Astrocyte of the hippocampus (primary cell): ENCODE measurements around the gene EPHB1.
"Not testable (repeated sequence)": the region's sequence is repeated elsewhere in the genome, so short reads cannot be mapped to it uniquely, and the experiment has no call there.

ENCODE experiments used
- DNase-seq: peaks from one replicate; pipeline ENCODE4 v3.0.0; 2011; ENCODE audit warnings: low read depth, low spot score

EPHB1 gene

GRCh38 chr3:135047061-135047460 is 252.0 kb downstream of the EPHB1 start:
- no peak for DNase-seq

DNA sequence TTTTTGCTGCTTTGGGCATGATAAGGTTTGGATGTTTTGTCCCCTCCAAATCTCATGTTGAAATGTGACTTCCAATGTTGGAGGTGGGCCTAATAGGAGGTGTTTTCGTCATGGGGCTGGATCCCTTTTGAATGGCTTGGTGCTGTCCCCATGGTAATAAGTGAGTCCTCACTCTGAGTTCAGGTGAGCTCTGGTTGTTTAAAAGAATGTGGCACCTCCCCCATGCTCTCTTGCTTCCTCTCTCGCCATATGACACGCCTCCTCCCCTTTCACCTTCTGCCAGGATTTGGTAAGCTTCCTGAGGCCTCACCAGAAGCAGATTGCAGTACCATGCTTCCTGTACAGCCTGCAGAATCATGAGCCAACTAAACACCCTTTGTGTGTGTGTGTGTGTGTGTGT is 255.5 kb downstream of the EPHB1 start:
- no peak for DNase-seq

DNA sequence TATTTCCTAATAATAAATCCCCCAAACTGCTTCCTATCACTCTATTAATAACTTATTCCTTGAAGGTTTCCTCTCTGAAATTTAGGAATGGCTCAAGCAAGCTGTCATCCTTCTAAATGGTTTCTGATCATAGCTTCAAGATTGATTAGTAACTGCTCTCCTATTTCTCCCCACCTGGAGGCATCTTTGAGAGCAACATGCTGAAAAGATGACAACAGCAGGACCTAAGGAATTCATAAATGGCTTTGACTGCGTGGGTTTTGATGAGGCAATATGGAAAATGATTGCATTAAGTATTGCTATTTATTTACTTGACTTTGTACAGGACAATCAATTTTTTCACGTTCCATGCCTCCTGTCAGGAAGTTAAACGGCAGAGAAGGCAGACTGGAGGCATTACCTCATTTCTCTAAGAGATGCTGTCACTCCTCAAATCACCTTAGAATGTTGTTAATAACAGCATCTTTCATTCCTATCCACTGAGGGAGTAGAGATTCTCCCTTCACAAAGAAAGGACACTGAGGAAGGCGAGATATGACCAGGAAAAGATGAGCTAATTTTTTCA is 256.4 kb downstream of the EPHB1 start:
- no peak for DNase-seq

- DNase-seq: no peak
These were observed 260.4 kb downstream of the EPHB1 start for GRCh38 chr3:135055449-135055848.

DNA sequence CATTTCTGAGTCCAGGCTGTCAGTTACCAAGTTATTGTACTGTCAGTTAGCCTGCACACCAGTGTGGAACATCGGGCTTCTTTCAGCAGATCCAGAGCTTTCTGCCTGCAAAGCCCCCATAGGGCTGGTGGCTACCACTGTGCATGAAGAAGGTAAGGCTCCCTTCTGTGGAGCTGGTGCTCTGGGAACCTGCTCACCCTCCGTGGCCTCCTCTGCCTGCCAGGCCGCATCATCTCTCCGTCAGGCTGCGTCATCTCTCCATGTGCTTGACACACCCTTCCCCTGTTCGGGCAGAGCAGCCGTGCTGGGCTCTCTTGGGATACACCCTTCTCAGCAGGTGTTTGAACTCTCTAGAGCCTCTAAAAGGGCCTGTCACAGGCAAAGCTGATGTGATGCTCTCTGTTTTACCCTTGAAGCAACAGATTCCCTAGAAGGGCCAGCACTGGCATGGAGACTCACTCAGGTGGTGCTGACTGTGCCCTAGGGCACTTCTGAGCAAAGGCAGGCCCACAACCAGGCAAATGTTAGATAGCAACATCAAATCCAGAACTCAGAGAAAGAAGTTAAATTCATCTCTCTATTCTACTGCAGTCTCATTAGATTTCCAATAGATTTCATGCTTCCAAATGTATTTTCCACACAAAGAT is 261.1 kb downstream of the EPHB1 start:
- no peak for DNase-seq

DNA sequence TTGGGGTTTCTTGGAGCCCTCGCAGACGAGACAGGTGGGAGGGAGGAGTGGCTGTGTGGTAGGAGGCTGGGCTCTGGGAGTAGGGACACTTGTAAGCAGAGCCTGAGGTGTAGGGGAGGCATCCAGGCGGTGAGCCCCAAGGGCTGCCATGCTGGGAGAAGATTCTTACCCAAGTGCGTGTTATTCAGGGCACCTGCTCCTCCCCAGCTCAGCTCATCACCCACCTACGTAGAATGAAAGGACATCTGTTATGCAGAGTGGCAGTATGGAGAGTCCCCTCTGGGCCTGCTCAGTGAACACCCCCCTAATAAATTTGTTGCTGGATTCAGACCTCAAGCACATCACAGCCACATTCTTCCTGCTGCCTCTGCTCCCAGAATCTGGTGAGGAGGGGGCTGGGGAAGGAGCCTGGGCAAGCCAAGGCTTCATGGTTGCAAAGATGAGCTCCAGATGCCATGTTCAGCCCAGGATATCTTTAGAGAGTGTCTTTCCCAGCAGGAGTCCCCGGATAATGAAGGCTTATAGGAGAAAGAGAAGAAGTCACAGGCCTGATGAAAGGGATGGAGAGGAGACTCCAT is 261.8 kb downstream of the EPHB1 start:
- no peak for DNase-seq

GRCh38 chr3:135057996-135058395 is 262.9 kb downstream of the EPHB1 start:
- DNase-seq: no peak

DNA sequence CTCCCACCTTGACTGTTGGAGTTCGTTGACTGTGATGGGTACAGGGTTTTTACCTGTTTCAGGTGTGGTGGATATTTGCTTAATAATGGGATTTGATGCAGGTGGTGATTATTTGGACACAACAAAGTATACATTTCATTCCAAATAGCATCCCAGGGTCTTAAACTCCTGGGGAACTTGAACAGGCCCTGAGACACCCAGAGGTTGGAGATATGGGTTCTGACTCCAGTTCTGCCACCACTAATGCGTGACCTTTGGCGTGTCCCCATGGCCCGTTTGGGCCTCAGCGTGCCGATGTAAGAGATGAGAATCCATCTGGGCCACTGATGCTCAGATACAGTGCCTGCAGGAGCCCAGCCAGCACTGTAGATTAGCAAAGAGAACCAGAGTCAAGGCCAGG is 264.5 kb downstream of the EPHB1 start:
- DNase-seq: no peak

DNA sequence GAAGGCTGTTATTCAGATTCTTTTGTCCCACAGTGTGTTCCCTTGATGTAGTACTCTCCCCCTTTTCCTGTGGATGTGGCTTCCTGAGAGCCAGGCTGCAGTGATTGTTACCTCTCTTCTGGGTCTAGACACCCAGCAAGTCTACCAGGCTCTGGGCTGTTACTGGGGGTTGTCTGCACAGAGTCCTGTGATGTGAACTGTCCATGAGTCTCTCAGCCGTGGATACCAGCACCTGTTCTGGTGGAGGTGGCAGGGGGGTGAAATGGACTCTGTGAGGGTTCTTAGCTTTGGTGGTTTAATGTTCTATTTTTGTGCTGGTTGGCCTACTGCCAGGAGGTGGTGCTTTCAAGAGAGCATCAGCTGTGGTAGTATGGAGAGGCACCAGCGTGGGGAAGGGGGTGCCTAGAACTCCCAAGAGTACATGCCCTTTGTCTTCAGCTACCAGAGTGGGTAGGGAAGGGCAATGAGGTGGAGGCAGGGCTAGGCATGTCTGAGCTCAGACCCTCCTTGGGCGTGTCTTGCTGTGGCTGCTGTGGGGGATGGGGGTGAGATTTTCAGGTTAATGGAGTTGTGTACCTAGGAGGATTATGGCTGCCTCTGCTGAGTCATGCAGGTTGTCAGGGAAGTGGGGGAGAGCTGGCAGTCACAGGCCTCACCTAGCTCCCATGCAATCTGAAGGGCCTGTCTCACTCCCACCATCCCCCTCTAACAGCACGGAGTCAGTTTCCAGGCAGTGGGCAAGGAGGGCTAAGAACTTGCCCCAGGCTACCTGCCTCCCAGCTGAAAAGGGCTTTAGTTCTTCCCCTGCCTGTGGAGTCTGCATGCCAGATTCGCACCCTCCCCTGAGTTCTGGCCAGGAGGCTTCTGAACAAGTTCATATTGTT is 272.0 kb downstream of the EPHB1 start:
- not testable (repeated sequence) for DNase-seq

DNA sequence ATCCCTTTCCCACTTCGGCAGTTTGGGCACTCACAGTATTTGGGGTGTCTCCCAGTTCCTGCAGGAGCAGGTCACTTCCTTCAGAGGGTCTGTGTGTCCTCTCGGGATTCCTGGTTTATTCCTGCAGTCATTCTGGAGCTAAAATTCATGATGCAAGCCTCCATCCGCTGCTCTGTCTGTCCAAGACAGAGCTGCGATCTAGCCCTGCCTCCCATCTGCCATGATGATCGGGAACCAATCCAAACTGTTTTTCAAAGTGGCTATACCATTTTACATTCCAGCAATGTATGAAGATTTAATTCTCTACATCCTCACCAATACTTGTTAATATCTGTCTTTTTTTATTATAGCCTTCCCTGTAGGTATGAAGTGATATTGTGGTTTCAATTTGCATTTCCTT is 273.0 kb downstream of the EPHB1 start:
- no peak for DNase-seq

- no peak for DNase-seq
These were observed 274.3 kb downstream of the EPHB1 start for GRCh38 chr3:135069406-135069805.

DNA sequence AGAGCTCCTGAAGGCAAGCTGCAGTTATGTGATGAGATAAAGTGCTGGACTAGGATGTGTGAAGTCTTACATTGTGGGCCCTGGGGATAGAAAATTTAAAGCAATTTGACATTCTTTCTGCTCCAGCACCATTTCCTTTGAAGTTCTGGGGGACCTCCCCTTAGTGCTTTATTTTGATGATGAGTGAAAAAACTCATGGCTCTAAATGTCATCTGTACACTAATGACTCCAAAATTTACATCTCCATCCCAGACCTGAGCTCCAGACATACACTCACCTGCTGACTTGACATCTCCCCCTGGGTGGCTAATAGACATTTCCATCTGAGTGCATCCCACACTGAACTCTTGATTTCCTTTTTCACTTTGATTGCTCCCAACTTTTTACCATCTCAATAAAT is 276.4 kb downstream of the EPHB1 start:
- DNase-seq: no peak

DNA sequence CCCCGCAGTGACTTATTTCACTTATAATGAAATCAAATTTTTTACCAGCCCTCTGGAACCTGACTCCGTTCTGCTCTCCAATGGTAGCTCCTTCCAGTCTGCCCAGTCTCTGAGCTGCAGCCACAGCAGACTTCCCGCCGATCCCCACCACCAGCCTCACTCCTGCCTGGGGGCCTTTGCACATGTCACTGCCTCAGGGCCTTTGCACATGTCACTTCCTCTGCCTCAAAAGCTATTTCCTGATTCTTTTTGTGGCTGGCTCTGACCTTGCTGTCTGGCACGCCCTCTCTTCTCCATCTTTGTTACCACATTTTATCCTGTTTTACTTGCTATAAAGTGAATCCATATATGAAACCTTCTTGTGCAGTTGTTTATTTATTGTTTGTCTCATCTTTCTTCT is 277.4 kb downstream of the EPHB1 start:
- no peak for DNase-seq

GRCh38 chr3:135075157-135075556 is 280.1 kb downstream of the EPHB1 start:
- no peak for DNase-seq

DNA sequence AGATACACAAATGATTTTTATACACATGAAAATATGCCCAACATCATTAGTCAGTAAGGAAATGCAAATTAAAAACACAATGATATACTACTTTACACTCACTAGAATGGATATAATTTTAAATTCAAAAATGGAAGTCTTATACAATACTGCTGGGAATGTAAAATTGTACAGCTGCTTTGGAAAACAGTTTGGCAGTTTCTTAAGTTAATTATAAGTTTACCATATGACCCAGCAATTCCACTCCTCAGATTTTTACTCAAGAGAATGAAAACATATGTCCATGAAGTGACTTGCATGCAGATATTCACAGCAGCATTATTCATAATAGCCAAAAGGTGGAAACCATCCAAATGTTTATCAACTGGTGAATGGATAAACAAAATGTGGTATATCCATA is 281.3 kb downstream of the EPHB1 start:
- no peak for DNase-seq

GRCh38 chr3:135077186-135077585 is 282.1 kb downstream of the EPHB1 start:
- no peak for DNase-seq

DNA sequence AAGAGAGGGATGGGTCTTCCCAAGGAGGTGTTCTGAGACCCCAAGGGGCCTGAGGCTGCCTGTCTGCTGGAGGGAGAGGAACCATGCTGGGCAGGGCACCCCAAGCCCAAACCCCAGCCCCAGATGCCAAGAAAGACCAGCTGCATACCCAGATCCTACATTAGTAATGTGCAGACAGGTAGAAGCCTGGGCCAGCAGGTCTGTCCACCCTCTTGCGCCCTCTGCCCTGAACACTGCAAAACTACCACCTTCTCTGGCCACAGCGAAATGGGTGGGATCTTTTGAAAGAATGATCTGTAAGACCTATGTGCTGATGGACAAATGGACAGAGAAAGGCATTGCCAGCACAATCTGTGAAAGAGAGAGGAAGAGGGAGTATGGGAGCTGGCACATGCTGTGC is 283.2 kb downstream of the EPHB1 start:
- DNase-seq: no peak

DNA sequence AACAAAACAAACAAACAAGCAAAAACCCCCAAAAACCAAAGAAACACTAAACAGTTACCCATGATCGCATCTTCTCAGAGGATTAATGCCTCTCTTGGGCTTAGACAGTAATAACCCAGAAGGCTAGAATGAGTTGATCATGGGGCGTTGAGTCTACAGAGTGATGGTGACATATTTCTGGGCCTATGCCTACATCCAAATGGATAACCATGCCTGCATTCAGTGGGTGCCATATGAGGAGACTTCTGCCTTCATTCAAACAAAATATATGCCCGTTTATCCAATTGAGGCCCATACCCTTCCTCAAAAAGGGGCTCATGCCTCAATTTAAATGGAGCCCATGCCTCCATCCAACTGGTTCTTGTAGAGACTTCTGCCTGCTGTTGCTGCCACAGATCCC is 284.0 kb downstream of the EPHB1 start:
- DNase-seq: no peak

GRCh38 chr3:135081451-135081850 is 286.4 kb downstream of the EPHB1 start:
- DNase-seq: no peak

DNA sequence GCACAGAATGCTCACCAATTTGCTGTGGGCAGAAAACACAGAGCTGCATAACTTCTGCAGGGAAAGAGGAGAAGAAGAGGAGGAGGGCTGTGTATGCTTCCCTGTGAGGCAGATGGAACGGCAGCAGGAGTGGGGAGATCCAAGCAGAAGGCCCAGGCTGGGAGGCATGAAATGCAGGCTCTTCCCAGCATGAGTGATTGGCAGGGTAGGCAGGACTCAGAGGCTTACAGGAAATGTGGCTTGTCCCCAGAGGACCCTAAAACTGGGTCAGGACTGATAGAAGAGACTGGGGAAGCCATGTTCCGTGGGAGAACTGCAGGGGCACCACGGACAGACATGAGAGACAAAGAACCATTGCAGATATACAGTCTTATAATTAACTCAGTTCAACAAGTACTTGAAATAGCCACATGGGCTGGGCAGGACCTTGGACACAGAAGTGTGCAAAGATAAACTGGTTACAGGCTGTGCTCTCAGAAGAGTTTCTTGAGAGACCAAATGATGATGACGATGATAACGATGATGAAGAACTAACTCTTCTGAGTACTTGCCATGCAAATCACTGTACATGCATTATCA is 286.9 kb downstream of the EPHB1 start:
- DNase-seq: no peak

- no peak for DNase-seq
These were observed 287.6 kb downstream of the EPHB1 start for GRCh38 chr3:135082706-135083105.

DNA sequence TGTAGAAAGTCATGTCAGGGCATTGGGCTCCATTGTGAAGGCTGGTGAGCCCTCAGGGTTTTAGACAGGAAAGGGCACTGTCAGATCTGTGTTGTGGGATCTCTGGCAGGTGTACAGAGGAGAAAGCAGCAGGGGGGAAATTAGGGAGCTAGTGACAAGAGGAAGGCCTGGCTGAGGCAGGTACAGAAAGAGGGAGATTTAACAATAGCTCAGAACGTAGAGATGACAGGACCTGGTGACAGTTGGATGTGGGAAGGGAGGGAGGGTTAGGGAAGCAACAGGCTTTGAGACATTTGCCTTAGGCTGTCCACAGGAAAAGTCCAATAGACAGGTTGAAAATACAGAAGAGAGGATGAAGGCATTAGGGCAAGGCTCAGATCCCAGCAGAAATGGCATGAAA is 288.1 kb downstream of the EPHB1 start:
- no peak for DNase-seq
